ENCODE data around the gene PLXNA4. TPM values are rescaled to one million over a fixed set of nuclear protein-coding genes. Genes with fewer than 3 reads are reported as not detected.

The PLXNA4 gene
- total RNA-seq, 4 donors from 2014 or later = 1.1 to 2.8 (median 1.4) TPM

- H3K4me1 ChIP-seq = no peaks in the 10 kb centered on the region
- DNase-seq = no peak
- 78 to 82% methylated on average over 1 to 2 of the region's 2 CpGs for WGBS, 2 donors (ENCODE audit: low coverage in 1 of 2)
- H3K27me3 ChIP-seq = peaks cover 4% of the 10 kb centered on the region
- no peaks in the 10 kb centered on the region for H3K9me3 ChIP-seq
- H3K4me3 ChIP-seq = no peak overlapping the region
- no peaks in the 10 kb centered on the region for H3K36me3 ChIP-seq
- in situ Hi-C loops (cut with MboI; ENCODE audit: low pct_ligation_motif_present in 1 of 4, low pct_unique_long_range_greater_than_20kb in 1 of 4, low sequenced_read_pairs in 3 of 4) = no loop called here
- H3K27ac ChIP-seq = no peak overlapping the region
- intact Hi-C loops (cut with DNase I; ENCODE audit: low total_unique reads) = no loop called here
- TF ChIP-seq POLR2A (IDR thresholded peaks at IDR 0.05) (no peak), EP300 (IDR thresholded peaks at IDR 0.05; ENCODE audit: low read depth) (no peak), POLR2AphosphoS5 (IDR thresholded peaks at IDR 0.05) (no peak), CTCF (IDR thresholded peaks at IDR 0.05) (no peak)
These were observed 31.4 kb upstream of the PLXNA4 start for GRCh38 chr7:132607656-132608055.

- in situ Hi-C loops (cut with MboI; ENCODE audit: low pct_ligation_motif_present in 1 of 4, low pct_unique_long_range_greater_than_20kb in 1 of 4, low sequenced_read_pairs in 3 of 4) (no loop called here), intact Hi-C loops (cut with DNase I; ENCODE audit: low total_unique reads) (no loop called here)
- DNase-seq = no peak
- Histone ChIP-seq H3K27me3 (peaks cover 18% of the 10 kb centered on the region), H3K9me3 (no peaks in the 10 kb centered on the region), H3K4me1 (no peaks in the 10 kb centered on the region), H3K4me3 (no peak overlapping the region), H3K27ac (no peak overlapping the region), H3K36me3 (no peaks in the 10 kb centered on the region)
- WGBS, 2 donors (ENCODE audit: low coverage in 1 of 2) = 71 to 74% methylated on average over 2 to 4 of the region's 4 CpGs
- TF ChIP-seq CTCF (IDR thresholded peaks at IDR 0.05) = no peak
- no peak for TF ChIP-seq POLR2A (IDR thresholded peaks at IDR 0.05)
- TF ChIP-seq POLR2AphosphoS5 (IDR thresholded peaks at IDR 0.05) = no peak
- no peak for TF ChIP-seq EP300 (IDR thresholded peaks at IDR 0.05; ENCODE audit: low read depth)
These were observed 27.9 kb upstream of the PLXNA4 start for GRCh38 chr7:132604121-132604520.

GRCh38 chr7:132603220-132603833 lies 27.1 kb upstream of the PLXNA4 start:
- H3K36me3 ChIP-seq = no peaks in the 10 kb centered on the region
- no peak overlapping the region for H3K27ac ChIP-seq
- no peaks in the 10 kb centered on the region for H3K9me3 ChIP-seq
- in situ Hi-C loops (cut with MboI; ENCODE audit: low pct_ligation_motif_present in 1 of 4, low pct_unique_long_range_greater_than_20kb in 1 of 4, low sequenced_read_pairs in 3 of 4) = no loop called here
- DNase-seq = no peak
- intact Hi-C loops (cut with DNase I; ENCODE audit: low total_unique reads) = no loop called here
- TF ChIP-seq CTCF (IDR thresholded peaks at IDR 0.05) (no peak), POLR2A (IDR thresholded peaks at IDR 0.05) (no peak), EP300 (IDR thresholded peaks at IDR 0.05; ENCODE audit: low read depth) (no peak), POLR2AphosphoS5 (IDR thresholded peaks at IDR 0.05) (no peak)
- H3K27me3 ChIP-seq = peaks cover 18% of the 10 kb centered on the region
- no peaks in the 10 kb centered on the region for H3K4me1 ChIP-seq
- H3K4me3 ChIP-seq = no peak overlapping the region
- 59 to 73% methylated on average over 4 to 6 of the region's 6 CpGs for WGBS, 2 donors (ENCODE audit: low coverage in 1 of 2)

GRCh38 chr7:132601783-132602182 lies 25.5 kb upstream of the PLXNA4 start:
- in situ Hi-C loops (cut with MboI; ENCODE audit: low pct_ligation_motif_present in 1 of 4, low pct_unique_long_range_greater_than_20kb in 1 of 4, low sequenced_read_pairs in 3 of 4) = no loop called here
- WGBS, 2 donors (ENCODE audit: low coverage in 1 of 2) = 63 to 67% methylated on average over 1 of the region's 1 CpG

More at GRCh38 chr7:132601783-132602182, 25.5 kb upstream of the PLXNA4 start:
- TF ChIP-seq EP300 (IDR thresholded peaks at IDR 0.05; ENCODE audit: low read depth) = no peak
- no peak for TF ChIP-seq POLR2A (IDR thresholded peaks at IDR 0.05)
- no peak for TF ChIP-seq POLR2AphosphoS5 (IDR thresholded peaks at IDR 0.05)
- TF ChIP-seq CTCF (IDR thresholded peaks at IDR 0.05) = no peak
- Histone ChIP-seq H3K4me1 (no peaks in the 10 kb centered on the region), H3K27me3 (peaks cover 18% of the 10 kb centered on the region), H3K36me3 (no peaks in the 10 kb centered on the region), H3K4me3 (no peak overlapping the region), H3K9me3 (no peaks in the 10 kb centered on the region), H3K27ac (no peak overlapping the region)
- no peak for DNase-seq
- intact Hi-C loops (cut with DNase I; ENCODE audit: low total_unique reads) = no loop called here
